Stimulated activated CD4-positive, alpha-beta T cell treated with anti-CD3 and anti-CD28 coated beads, TNF-alpha, amount 100 ng/mL, for 1 hour (primary cell): ENCODE measurements around the gene KRCC1.
"Not testable (repeated sequence)": the region's sequence is repeated elsewhere in the genome, so short reads cannot be mapped to it uniquely, and the experiment has no call there.

Experiments
- DNase-seq, 3 donors: peaks; one replicate each; pipeline ENCODE4 v3.0.0-alpha.2; 2020; ENCODE audit warnings: low read depth in 3 of 3, low spot score in 1 of 3

The KRCC1 gene

DNA sequence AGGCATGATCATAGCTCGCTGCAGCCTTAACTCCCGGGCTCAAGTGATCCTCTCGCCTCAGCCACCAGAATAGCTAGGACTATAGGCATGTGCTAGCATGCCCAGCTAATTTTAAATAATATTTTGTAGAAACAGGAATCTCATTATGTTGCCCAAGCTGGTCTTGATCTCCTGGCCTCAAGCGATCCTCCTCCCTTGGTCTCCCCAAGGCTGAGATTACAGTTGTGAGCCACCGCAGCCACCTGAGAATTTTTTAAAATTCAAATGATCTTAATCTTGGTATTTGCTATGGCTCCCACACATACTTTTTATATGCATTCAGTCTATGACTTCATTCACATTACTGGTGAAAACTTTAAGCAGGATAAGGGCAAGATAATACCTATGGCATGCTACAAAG, 13.1 kb downstream of the KRCC1 start:
- DNase-seq = no peak

DNA sequence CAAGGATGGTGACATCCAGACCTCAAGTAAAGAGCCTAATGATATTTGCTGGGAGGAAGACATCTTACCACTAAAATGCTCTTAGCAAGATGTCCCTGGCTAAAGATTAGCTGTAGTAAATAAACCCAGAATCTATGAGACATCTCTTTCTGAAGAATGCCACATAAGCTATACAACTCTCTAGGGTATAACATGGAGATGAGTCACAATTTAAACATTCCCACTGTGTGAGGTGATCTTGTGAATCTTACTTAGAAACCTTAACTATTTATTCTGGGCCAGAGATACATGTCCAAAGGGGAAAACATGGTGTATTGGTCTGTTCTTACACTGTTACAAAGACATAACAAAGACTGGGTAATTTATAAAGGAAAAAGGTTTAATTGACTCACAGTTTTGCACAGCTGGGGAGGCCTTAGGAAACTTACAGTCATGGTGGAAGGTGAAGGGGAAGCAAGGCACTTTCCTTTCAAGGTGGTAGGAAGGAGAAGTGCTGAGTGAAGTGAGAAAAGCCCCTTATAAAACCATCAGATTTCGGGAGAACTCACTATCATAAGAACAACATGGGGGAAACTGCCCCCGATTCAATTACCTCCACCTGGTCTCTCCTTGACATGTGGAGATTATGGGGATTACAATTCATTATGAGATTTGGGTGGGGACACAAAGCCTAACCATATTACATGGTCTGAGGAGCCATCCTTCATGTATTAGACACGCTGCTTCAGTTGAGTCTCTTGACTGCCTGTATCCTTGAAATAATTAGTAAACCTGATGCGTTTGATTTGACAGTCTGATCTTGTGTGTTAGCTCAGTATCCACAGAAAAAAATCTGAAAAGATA, 17.1 kb downstream of the KRCC1 start:
- DNase-seq = no peak

DNA sequence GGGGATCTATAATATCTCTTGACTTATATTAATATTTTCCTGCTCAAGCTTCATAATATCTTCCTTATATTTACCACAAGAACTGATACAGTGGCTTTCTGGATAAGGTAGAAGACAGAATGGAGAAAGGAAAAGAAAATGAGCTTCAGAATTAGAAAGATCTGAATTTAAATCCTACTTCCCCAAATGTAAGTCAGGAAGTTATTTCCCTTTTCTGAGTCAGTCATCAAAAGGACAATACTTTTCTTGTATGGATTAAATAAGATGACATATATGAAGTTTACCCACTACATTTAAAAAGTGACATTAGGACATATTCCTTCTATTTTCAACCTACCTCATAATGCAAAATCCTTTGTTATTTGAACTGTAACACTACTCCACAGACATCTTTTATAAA, 19.0 kb downstream of the KRCC1 start:
- no peak for DNase-seq

DNA sequence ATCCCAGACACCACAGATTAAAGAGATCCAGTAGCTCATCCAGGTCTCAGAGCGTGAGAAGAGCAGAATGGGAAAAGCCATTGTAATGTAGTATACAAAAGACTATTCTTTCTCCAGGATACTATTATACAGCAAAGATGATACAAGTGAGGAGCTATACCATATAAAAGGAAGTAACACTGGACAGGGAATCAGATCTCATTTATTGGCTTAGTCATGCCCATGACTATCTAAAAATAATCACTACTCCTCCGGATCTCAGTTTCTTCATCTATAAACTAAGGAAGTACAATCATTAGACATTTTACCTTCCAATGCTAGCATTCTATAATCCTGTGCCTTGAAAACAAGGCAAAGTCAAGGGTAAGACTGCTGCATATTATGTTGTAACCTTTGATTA, 19.4 kb downstream of the KRCC1 start:
- DNase-seq = no peak

DNA sequence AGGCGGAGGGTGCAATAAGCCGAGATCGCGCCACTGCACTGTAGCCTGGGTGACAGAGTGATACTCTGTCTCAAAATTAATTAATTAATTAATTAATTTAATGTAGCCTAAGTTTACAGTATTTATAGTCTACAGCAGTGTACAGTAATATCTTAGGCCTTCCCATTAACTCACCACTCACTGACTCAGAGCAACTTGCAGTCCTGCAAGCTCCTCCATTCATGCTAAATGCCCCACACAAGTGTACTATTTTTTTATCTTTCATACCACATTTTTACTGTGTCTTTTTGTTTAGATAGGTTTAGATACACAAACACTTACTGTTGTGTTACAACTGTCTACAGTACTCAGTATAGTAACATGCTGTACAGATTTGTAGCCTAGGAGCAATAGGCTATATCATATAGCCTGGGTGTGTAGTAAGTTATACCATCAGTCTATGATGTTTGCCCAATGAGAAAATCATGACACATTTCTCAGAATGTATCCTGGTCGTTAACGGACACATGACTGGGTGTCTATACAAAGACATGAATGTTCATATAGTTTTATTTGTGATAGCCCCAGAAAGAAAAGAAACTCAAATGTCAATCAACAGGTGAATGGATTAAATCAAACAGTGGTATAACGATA, 23.4 kb downstream of the KRCC1 start:
- no peak for DNase-seq

DNA sequence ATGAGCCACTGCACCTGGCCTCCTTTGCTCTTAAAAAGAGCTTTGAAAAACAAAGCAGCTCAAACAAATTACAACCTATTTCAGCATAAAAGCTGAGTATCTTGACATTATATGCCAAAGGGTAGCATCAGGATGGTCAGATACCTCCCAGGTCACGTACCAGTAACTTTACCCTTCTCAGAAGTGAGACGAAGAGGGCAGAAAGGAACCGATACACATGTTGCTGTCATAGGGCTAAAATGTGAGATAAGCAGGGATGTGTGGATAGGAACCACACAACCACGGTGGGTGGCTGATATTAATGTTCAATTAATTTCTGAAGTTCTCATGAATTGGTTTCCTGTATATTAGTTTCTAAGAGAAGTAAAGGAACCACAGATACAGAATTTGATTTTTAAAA, 26.7 kb downstream of the KRCC1 start:
- DNase-seq = no peak

DNA sequence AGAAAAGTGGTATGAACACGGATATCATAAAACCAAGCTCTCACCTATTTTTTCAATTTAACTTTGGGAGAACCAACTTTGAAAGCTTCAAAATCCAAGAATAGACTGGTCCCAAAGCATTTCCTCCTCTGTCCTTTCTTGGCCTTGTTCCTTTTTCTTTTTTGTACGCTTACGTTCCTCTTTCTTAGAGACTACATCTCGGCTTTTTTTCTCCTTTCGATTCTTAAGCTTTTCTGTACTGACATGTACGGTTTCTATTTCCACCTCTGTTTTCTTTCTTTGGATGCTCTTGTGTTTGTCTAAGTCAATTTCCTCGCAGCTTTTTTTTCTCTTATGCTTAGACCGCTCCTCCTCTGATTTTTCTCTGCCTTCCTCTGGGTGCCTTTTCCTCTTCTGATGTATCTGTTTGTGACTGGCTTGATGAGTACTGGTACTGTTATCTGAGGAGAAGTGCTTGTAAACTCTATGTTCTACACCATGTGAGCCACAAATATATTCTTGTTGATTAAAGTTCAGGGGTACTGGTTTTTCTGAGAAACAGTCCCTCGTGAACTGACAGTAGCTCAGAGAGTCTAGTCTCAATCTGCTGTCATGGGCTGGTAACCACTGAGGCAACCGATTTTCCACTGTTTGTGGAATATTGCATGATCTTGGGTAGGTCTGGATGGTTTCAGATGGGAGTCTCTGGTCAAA, 27.7 kb downstream of the KRCC1 start:
- no peak for DNase-seq

DNA sequence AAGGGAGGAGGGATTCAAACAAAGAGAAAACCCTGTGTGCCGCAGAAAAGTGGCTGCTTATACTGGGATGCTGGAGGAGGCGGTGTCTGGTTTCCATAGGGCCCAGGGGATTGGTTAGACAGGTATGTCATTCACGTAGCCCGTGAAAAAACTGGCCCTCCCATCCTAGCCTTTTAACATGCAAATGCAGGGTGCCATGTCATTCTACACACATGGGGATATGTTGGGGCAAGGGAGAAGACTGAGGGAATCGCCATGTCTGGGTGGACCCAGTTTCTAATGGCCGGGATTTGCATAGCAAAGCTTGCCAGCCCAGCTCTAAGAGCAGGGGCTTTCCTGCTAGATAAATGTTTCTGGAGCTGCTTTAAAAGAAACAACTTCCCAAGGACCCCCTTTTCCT, 31.1 kb downstream of the KRCC1 start:
- no peak for DNase-seq

DNA sequence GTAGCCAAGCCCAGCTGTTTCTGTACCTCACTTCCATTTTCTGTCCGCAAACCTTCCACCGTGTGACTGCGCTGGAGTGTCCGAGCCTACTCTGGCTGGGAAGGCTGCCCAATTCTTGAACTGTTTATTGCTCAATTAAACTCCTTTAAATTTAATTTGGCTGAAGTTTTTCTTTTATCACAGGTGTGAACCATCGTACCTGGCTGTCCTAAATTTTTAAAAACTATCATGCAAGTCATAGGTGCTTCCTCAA, 33.0 kb downstream of the KRCC1 start:
- no peak for DNase-seq

DNA sequence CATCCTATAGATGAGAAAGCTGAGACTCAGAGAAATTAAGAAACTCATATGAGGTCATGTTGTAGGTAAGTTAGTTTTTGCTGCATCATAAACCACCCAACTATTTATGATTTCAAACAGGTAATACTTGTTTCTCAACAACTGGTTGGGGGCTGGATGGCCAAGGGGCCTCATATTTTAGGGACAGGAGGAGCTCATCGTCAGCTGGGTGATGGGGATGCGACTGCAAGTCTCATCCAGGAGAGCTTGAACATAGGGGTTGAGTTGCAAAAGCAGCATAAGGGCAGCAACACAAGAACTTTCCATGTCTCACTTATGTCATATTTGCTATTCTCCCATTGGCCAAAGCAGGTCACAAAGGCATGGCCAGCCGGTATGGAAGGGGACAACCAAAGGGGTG, 35.6 kb downstream of the KRCC1 start:
- no peak for DNase-seq

DNA sequence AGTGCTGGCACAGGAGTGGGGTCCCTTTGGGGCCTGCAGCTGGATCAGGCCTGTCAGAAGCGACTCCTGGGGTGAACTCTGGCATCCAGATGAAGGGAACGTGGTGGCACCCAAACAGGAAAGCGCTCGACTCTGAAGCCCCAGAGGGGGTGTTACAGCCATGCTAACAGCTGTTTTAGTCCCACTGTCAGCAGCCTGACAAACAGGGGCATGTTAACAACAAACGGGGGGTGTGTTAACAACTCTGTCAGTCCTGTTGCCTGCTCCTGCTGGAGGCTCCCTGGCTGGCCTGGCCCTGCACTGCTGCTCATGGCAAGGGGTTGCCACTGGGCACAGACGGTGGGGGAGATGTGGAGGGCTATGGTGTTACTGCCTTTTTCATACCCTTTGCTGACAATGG, 36.7 kb downstream of the KRCC1 start:
- no peak for DNase-seq

DNA sequence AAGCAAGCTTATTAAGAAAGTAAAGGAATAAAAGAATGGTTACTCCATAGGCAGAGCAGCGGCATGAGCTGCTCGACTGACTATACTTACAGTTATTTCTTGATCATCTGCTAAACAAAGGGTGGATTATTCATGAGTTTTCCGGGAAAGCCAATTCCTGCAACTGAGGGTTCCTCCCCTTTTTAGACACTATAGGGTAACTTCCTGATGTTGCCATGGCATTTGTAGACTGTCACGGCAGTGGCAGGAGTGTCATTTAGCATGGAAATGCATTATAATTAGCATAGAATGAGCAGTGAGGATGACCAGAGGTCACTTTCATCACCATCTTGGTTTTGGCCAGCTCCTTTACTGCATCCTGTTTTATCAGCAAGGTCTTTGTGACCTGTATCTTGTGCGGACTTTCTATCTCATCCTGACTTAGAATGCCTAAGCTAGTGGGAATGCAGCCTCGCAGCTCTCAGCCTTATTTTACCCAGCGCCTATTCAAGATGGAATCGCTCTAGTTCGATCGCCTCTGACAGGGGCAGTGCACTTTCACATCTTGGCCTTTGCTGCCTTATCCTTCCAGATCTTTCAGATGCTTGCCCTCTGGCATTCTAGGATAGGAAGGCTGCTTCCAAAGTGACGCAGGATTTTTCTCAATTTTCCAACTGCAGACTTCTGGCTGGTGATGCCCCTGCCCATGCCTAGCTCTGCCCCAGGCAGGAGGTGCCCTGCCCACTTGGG, 37.3 kb downstream of the KRCC1 start:
- DNase-seq = not testable (repeated sequence)

DNA sequence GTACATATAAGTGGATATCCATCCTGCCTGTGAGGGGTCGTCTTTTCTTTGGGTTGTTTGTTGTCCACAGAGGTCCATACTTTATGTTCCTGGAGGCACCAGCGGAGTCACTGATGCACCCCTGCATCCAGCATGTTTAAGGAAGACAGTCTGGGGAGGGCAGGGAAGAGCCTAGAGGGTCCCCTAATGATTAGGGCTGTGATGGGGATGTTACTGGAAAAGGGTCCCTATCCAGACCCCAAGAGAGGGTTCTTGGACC, 37.9 kb downstream of the KRCC1 start:
- DNase-seq = not testable (repeated sequence)

DNA sequence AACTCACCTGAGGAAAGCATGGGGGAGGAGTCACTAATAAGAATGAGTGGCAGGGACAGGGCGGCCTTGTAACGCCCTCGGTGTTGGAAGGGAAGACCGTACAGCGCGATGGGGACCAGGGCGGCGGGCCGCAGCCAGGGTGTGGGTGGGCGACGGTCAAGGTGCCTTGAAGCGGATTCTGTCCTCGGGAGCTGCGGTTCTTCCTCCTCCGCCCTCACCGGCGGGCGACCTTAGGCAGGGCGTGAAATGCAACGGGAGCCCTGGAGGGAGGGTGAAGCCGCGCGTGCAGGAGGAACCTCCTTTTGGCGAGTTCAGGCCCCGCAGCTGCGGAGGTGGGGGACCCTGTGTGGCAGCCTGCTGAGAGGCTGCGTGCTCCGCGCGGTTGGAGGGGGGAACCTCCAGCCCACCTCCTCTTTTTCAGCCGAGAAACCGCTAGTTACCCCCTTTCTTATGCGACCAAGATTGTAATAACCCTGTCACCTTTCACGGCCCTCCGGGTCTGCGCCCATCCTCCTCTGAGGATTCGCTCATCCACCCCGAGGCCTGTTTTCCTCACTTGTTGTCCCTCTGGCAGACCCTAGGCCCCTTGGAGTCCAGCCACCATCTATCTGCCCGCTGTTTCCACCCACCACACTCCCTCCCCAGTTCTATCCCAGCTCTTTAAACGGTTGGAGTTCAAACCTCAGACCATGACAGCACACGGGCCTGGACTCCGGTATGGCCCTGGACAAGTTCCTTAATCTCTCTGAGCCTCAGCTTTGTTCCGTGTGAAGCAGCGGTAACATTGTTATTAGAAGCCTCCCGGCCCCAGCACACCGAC, 38.4 kb downstream of the KRCC1 start:
- DNase-seq = peak in 1 of 3 donors; percentile 18

DNA sequence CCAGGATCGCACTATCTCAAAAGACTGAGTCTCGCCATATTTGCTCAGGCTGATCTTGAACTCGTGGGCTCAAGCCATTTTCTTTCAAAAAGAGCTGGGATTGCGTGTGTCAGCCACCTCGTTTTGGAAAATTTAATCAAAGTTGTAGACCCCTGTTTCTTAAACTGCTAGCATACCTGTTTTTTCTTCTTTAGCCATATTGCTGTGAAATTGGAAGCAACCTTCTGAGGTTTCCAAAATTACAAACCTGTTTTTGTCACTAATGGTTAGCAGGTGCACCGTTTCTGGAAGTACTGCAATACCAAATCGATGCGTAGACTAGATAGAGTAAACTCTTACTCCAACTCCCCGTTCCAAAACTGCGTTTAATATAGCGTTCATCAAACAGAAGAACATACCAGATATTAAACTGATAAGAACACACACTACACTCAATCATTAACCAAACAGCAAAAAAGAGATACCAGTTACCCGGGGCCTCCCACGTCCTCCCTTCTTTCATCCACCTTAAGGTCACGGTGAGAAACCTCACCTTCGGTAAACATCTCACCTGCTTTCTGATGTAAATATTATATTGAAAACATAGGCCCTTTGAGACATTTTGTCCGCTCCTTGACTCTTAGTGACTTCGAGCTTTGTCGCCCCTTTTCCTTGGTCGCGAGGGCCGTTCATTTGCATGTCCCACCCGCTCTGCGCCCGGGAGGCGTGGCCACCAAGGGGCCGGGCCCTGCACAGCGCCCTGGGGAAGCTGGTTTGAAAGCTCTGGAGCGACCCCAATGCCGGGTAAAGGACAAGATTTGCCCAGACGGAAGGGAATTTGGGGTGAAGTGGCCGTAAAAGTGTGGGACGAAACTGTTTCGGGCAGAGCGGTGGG, 39.3 kb downstream of the KRCC1 start, which contains the start of gene RNU2-63P:
RNU2-63P (minus strand) TSS at position 462 of the 874 bp plus-strand sequence.
- peak; percentile 36 to 69 (median 59) for DNase-seq

DNA sequence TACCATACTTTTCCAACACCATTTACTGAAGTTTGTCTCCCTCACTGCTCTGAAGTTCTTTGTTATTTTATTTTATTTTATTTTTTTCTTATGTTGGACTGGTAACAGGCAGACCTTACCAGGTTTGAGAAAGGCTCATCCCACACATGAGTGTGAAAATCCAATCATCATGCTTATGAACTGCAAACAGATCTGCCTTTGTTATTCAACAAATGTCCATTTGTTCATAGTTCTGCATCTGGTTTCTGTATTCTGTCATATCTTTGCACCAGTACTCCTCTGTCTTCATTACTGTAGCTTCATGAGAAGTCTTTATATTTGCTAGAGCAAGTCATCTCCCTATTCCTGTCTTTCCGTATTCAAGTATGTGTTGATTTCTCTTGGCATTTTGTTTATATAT, 44.6 kb downstream of the KRCC1 start:
- DNase-seq = no peak

DNA sequence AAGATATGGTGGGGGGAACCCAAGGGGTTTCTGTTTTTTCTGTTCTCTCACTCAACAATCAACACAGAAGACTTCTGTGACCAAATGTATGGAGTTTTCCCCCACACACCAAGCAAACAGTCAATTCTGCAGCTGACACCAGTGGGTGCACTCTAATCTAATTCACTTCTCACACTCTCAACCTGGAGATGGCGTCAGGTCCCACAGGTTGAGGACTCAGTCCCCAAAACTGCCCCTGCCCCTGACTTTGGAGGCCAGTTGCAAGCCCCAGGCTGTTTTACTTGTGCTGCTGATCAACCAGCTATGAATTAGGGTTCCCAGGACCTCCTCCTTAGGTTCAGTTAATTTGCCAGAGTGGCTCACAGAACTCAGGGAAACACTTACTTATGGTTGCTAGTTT, 45.4 kb downstream of the KRCC1 start:
- DNase-seq = no peak

DNA sequence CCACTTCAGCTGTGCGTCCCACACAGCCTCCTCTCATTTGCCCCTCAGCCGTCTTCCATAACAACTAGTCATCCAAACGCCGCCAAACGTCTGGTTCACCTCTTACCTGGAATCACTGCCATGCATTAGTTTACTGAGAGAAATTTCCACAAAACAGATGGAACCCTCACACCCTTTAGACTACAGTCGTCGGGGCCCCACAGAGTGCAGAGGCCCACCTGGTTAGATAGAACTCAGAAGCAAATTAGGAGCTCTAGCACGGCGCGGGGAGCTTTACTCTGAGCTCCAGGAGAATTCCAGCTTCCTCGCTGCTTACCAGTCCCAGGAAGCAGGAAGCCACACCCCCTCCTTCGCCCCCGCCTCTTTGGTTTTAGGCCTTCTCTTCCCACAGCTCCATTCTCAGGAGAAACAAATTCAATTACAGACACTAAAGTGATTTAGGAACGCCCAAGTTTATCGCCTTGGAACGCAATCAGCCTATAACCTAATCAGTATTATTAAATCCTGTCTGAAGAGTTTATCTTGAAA, 48.6 kb downstream of the KRCC1 start:
- no peak for DNase-seq

DNA sequence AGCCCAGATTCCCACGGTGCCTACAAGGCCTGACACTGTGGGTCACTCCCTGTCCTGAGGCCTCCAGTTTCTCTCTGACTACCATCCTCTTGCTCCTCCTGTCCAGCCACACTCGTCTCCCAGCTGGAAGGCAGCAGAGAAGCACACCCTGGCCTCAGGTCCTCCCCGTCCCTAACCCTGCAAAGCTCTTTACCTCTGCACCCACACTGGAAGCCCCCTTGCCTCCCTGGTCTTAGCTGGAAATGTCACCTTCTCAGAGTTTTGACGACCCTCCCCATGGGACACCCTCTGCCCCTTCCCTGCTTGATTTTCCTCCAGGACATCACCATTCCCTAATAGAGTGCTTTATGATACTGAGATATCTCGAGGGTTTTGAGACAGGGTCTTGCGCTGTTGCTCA, 49.8 kb downstream of the KRCC1 start:
- DNase-seq = no peak
